HG02763 (cell line): ENCODE results near the gene TSPAN11.
A peak's percentile ranks its signal among the peaks of the same experiment; 100 is the strongest.
"Not testable (repeated sequence)": the region's sequence is repeated elsewhere in the genome, so short reads cannot be mapped to it uniquely, and the experiment has no call there.

Source experiments
- ATAC-seq: cut with Tn5 transposase; IDR thresholded peaks from one replicate; pipeline ENCODE4 v1.9.1; 2021; ENCODE audit warnings: mild to moderate bottlenecking, moderate library complexity; ENCODE audit not compliant: unreplicated experiment

TSPAN11 gene

DNA sequence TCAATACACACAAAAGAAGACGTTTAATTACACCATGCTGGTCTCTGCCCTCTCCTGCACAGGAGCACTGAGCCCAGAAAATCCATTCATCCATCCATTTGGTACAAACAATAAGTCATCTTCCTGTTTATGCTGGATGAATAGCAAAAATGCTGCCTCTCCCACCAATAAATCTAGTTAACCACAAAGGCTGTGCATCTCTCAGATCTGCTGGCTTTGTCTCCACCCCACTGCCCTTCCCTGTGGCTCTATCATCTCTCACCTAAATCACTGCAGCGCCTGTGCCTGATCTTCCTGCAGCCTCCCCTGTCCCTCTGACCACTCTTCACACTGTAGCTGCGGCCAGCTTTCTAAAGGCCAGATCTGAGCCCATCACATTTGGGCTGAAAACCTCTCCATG is 74.2 kb downstream of the TSPAN11 start:
- ATAC-seq, result no peak

DNA sequence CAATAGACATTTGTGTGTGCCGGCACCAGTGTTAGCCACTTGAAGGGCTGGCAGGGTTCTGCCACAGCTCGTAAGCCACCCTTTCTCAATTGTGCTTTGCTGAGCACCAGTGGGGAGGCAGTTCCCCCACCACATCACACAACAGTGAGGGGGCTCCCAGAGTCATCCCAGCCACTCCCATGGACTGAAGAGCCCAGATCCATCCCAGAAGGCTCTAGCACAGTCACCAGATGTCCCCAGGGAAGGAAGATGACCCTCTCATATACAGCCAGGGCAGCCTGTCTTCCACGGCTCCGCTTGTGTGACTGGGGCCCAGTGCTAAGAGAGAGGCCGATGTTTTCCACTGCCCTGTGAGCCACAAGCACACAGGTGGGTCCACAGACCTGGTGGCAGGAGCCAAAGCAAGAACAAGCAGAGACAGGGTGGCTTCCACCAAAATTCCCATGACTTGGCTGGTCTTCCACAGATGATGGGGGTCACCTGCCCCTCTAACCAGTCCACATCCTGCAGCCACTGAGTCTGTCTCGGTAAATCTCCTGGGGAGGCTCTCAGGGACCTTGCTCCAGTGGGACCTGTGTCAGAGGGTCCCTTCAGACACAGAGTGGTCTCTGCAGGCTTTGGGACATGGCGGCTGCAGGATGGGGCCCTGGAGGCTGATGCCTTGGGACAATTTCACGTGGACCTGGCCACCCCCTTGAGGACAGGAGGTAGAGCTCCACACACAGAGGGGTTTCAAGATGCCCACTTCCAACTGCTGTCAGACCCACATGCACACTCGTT is 75.2 kb downstream of the TSPAN11 start:
- ATAC-seq, result no peak

DNA sequence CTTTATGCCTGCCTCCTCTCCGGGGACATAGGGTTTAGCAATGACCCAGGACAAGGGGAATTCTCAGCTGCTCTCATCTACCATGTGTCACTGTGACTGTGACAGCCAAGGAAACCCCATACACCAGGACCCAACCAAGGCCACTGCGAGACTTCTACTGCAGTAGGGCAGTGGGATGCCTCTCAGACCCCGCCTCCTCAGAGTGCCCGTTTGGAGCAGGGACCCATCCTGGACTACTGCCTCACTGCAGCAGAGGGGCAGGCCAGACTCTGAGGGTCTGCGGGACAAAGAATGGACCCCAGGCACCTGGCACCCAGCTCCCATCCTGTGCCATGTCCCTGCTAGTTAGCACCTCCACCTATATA is 75.8 kb downstream of the TSPAN11 start:
- ATAC-seq, result no peak

DNA sequence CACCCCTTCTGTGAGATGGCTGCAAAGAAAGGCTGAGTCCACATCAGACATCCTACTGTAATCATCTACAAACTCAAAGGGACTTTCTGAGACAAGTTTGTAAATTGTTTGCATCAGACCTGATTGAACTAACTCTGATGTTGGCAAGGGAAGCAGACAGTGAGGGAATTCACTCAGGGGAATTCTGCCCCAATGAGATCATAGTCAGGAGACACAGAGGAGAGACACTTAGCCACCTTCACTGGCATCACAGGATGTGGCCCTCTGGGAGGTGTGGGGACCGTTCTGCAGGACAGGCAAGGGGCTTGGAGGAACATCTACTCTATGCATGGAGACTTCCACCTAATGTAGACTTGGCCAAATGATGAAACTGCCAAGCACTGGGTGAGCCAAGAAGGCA is 76.5 kb downstream of the TSPAN11 start:
- peak; percentile 45 for ATAC-seq

DNA sequence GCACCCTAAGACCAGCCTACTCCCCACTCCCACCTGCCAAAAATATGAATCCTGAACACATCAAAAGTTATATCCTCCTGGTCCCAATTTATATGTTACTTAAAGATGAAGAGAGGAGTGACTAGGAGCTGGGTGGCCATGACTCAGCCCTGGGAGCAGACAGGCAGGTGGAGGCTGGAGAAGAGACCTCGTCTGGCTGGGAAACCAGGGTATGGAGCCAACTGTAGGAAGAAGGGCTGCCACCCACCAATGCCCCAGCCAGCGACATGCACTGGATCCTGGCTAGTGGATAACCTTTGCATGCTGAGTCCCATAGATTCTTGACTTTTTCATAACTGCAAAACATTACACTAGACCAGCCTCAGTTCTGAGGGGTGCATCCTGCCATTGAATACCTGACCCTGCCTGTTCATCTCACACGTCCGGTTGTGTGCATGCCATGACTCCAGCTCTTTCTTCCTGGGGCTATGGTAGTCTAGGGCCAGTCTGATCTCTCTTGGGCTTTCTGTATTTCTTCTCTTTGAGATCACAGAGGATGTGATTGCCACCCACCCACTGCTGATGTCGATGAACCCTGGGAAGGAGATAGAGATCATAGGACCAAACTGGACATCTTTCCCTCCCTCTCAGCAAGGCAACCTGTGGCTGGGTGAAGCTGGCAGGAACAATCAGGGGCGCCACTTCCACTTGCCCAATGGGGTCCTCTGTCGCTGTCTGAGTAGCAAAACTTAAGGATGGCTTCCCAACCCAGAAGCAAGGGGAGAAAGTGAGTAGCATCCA is 77.5 kb downstream of the TSPAN11 start:
- ATAC-seq, result no peak

DNA sequence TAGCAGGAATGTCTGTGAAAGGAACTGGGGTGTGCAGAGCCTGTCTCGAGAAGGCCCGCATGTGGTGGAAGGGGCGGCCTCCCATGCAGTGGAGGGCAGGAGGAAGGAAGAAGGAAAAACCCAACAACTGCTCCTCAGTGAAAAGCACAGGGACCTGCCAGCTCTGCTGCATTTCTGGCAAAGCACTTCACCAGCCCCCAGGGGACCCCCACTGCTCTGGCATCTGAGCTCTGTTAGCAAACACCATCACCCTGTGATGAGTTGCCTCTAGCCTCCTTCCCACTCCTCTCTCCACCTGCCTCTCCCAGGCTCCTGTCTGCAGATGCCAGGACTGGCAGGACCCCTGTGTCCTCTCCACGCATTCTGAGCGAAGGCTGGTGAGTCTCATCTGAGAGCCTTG is 78.1 kb downstream of the TSPAN11 start:
- ATAC-seq, result no peak

DNA sequence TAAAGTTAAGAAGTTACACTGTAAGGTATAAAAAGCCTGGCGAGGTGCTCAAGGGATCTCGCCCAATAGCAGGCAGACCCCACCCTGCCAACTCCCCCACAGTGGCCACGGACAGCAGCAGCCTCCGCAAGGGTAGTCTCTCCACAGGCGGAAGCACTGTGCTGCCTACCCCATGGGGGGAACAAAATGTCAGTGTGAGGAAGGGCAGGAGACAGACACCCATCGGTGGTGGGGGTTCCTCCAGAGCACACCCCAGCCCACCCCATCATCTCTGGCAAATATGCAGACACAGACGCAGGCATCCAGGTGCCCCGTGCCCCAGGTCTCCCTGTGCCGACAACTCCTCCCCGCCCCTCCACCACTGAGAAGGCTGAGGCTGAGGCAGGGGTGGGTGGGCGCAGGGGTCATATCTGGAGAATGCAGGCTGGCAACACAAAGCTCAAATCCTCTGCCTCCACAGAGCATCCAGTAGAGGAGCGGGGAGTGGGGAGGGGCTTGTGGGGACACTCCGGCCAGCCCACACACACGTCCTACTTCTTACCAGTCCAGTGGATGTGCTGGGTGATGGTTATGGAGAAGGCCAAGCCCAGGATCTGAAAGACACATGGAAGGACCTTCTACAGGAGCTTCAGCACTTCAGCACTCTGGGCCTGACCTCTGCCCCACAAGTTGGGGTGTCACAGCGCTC is 78.9 kb downstream of the TSPAN11 start:
- no peak for ATAC-seq

- no peak for ATAC-seq
These were observed 79.4 kb downstream of the TSPAN11 start for GRCh38 chr12:31005944-31006361.

- ATAC-seq, result no peak
These were observed 80.0 kb downstream of the TSPAN11 start for GRCh38 chr12:31006416-31007152.

DNA sequence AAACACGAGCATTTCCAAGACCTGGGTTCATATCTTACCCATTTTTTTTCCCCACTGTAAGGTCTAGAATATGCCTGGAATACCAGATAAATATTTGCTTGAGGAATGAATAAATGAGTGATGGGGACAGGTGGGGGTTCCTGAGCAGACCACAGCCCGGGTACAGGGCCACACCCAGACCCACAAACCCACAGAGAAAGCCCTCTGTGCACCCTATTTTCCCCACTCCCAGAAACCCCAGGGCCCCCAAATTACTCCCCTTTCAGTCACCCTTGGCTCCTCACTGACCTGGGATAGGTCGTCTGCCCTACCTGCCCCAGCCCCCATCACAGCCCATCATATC is 80.6 kb downstream of the TSPAN11 start:
- no peak for ATAC-seq

DNA sequence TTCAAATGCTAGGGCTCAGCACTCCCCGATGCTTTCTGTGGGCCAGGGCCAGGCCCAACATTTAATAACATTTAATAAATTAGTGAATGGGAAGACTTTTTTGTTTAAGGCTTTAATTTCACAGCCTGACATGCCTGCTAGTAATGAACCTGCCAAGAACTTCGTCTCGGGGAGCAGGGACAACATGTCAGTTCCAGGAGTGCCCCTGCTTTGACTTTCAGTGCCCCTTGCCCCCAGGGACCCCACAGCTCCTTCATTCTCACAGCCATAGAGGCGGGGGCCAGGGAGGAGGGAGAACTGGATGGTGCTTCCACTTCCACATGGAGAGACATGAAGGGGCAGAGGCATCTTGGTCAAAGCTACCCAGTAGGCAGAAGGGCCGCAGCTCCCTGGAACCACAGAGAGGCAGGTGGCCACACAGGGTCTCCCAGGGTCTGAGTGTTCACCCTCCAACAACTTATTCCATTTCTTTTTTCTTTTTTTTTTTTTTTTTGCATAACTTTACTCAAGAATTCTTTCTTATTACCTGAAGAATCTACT is 81.2 kb downstream of the TSPAN11 start:
- ATAC-seq, result no peak

DNA sequence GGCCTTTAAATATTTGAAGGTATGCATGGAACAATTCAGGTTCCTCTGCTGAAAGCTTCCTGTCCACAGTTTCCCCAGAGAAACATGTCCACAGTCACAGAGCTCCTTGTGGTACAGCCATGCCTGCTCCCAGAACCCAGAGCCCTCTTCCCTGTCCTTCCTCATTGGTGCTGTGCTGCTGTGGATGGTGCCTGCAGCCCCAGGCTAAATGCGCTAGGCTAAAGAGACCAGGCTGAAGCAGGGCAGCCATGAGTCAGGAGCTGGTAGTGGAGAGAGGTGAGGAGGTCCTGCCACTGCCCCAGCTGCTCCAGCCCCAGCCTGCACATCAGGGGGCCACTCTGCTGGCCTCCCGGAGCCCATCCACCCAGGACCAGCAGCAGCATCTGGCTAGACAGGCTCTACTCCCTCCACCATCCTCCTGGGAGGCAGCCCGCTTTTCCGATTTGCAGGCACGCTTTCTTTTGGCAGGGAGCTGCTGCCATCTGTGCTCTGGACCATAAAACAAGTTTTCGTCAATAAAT is 81.8 kb downstream of the TSPAN11 start:
- ATAC-seq, result no peak

DNA sequence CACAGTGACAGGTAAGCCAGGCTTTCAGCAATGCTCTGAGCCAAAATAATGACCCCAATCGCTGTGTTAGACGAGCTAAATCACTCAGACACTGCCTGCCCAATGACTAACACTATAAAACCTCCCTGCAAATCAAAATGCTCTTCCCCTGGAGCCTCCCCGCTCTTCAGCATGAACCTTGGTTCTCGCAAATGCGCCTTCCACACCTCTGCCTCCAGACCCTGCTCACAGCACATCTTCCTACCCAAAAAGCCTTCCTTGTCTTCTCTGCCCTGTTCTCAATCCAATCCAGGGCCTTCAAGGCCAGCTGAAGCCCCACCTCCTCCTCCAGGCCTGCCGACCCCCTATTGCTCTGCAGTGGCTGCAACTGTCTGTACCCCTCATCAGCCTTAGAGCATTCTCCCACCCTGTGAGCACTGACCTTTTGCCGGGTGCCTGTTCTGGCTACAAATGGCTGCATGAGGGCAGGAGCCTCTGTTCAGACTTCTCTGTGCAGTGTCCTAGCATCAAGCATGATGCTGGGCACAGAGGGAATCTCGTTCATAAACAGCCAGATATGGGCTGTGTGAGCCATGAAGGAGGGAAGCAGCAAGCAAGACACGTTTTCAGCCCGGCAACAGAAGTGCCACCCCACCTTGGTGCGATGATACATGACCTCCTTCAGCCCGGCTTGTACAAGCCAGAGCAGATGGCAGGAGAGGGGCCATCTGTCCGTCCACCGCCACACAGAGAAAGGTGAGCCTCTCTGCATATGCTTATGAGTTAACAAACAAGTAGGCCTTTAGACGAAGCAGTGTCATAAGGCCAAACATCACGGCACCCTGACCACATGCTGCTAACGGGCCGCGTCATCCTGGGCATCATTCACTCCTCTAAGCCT is 82.7 kb downstream of the TSPAN11 start:
- no peak for ATAC-seq

DNA sequence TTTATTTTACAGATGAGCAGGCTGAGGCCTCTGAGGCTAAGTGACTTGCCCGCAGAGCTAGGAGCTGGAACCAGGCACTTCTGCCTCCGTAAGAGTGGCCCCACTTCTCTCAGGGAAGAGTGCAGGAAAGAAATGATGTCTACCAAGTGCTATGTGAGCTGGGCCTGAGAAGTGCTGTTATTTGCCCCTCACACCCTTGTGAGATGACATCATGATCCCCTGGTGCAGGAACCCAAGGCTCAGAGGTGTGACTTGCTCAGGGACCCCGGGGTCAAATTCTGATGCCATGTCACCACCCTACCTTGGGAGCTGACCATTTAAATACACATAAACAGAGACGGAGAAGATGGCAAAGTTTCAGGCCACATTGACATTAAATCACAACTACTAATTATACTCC is 83.4 kb downstream of the TSPAN11 start:
- no peak for ATAC-seq

GRCh38 chr12:31011336-31011735 is 84.8 kb downstream of the TSPAN11 start:
- ATAC-seq, result no peak

- ATAC-seq, result no peak
These were observed 85.4 kb downstream of the TSPAN11 start for GRCh38 chr12:31011746-31012566.

DNA sequence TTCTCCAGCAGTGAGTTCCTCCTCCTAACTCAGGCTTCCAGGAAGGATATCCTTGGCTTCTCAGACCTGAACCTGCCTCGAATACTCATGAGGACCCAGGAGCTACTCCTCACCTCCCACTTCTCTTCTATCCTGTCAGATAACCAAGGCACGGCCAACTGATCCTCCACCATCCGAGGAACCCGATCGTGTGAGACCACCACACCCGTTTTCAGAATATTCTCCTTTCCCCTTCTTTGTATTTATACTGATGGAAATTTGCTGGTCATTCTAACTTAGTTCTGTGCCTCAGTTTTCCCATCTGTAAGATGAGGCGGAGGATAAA is 86.0 kb downstream of the TSPAN11 start:
- not testable (repeated sequence) for ATAC-seq

- ATAC-seq, result no peak
These were observed 88.7 kb downstream of the TSPAN11 start for GRCh38 chr12:31015215-31015614.

DNA sequence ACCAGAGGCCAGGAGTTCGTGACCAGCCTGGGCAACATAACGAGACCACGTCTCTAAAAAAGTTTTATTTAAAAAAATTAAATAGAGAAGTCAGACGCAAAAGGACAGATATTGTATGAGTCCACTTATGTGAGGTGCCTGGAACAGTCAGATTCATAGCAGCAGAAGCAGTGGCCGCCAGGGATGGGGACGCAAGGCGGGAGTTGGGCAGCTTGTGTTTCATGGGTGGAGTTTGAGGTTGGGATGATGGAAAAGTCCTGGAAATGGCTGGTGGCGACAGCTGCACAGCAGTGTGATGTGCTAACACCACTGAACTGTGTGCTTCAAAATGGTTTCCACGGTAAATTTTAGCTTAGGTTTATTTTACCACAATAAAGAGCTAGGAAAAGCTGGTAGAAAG is 89.5 kb downstream of the TSPAN11 start:
- no peak for ATAC-seq
